GM23338 (cell line): ENCODE data around the gene CCDC157. TPM values are rescaled to one million over a fixed set of nuclear protein-coding genes. Genes with fewer than 3 reads are reported as not detected.

Experiments used
- ATAC-seq: fragments of 200-7000 bp; cut with Tn5 transposase; 3 replicates; pipeline ENCODE4 v1.9.1; 2020
- DNase-seq: peaks from one replicate; pipeline ENCODE4 v3.0.0-alpha.2; 2015; ENCODE audit warnings: low spot score
- H2AFZ ChIP-seq: fragments of 200-600 bp; sonication (generic); 2 replicates; pipeline ENCODE4 v1.8.0; 2016; ENCODE audit warnings: antibody characterized with exemption, mild to moderate bottlenecking, moderate library complexity
- H3F3A ChIP-seq: fragments of 200-600 bp; sonication (generic); replicated peaks from 2 replicates; pipeline ENCODE4 v1.8.0; 2017; ENCODE audit warnings: antibody characterized with exemption, mixed run types, low read depth
- H3K27ac ChIP-seq: fragments of 200-600 bp; sonication (generic); 2 replicates; pipeline ENCODE4 v1.6.1; 2016; ENCODE audit warnings: low read depth
- H3K27me3 ChIP-seq: fragments of 200-600 bp; sonication (generic); 2 replicates; pipeline ENCODE4 v1.8.0; 2016; ENCODE audit warnings: mild to moderate bottlenecking, mixed run types, moderate library complexity; ENCODE audit not compliant: insufficient read depth
- H3K36me3 ChIP-seq: fragments of 200-600 bp; sonication (generic); 2 replicates; pipeline ENCODE4 v1.8.0; 2016; ENCODE audit warnings: mild to moderate bottlenecking; ENCODE audit not compliant: insufficient read depth
- H3K4me1 ChIP-seq: fragments of 200-600 bp; sonication (generic); 2 replicates; pipeline ENCODE4 v1.8.0; 2016; ENCODE audit warnings: mild to moderate bottlenecking, moderate library complexity; ENCODE audit not compliant: insufficient read depth
- H3K4me2 ChIP-seq: fragments of 200-600 bp; sonication (generic); 2 replicates; pipeline ENCODE4 v1.7.1; 2017; ENCODE audit warnings: mixed run types
- H3K4me3 ChIP-seq: fragments of 200-600 bp; sonication (generic); 2 replicates; pipeline ENCODE4 v1.6.1; 2016; ENCODE audit warnings: mixed run types
- H3K79me2 ChIP-seq: fragments of 200-600 bp; sonication (generic); replicated peaks from 2 replicates; pipeline ENCODE4 v1.8.0; 2017; ENCODE audit warnings: mild to moderate bottlenecking; ENCODE audit not compliant: insufficient read depth
- H3K9me2 ChIP-seq: fragments of 200-600 bp; sonication (generic); 2 replicates; pipeline ENCODE4 v1.8.0; 2017; ENCODE audit not compliant: insufficient read depth
- H4K20me1 ChIP-seq: fragments of 200-600 bp; sonication (generic); replicated peaks from 2 replicates; pipeline ENCODE4 v1.8.0; 2017; ENCODE audit warnings: mild to moderate bottlenecking; ENCODE audit not compliant: insufficient read depth
- H3K27ac Mint-ChIP-seq: 2 replicates; pipeline ENCODE4 v1.8.0; 2020; ENCODE audit warnings: inconsistent platforms, mild to moderate bottlenecking, moderate library complexity, mixed read lengths
- H3K27me3 Mint-ChIP-seq: 3 replicates; pipeline ENCODE4 v1.8.0; 2022; ENCODE audit warnings: low read depth, mild to moderate bottlenecking, moderate library complexity, mixed read lengths, inconsistent platforms; ENCODE audit not compliant: insufficient read depth, poor library complexity
- H3K36me3 Mint-ChIP-seq: 3 replicates; pipeline ENCODE4 v1.8.0; 2021; ENCODE audit warnings: low read depth, mild to moderate bottlenecking, inconsistent platforms, moderate library complexity, mixed read lengths
- H3K4me1 Mint-ChIP-seq: 3 replicates; pipeline ENCODE4 v1.8.0; 2020; ENCODE audit warnings: mild to moderate bottlenecking, inconsistent platforms, mixed read lengths
- H3K4me3 Mint-ChIP-seq: 3 replicates; pipeline ENCODE4 v1.8.0; 2021; ENCODE audit warnings: moderate library complexity, mild to moderate bottlenecking, inconsistent platforms, mixed read lengths
- H3K9me3 Mint-ChIP-seq: 3 replicates; pipeline ENCODE4 v1.8.0; 2020; ENCODE audit warnings: moderate library complexity, mild to moderate bottlenecking, inconsistent platforms, mixed read lengths
- CREB1 ChIP-seq: fragments of 250-450 bp; sonication (Bioruptor Pico); IDR thresholded peaks from 2 replicates; pipeline ENCODE4 v1.5.0; 2020; ENCODE audit warnings: low read depth, mild to moderate bottlenecking, moderate library complexity
- CTCF ChIP-seq, 2 experiments: fragments of 200-600 bp in 1 of 2; sonication (generic) in 1 of 2; conservative IDR thresholded peaks; 2 replicates each; pipeline versions ENCODE4 v1.5.1 to v1.6.1; 2016 to 2017; ENCODE audit warnings: antibody characterized with exemption in 2 of 2, low read depth in 2 of 2, mild to moderate bottlenecking in 2 of 2, moderate library complexity in 1 of 2
- ETS1 ChIP-seq: IDR thresholded peaks from 2 replicates; pipeline ENCODE4 v1.6.1; 2016; ENCODE audit warnings: antibody characterized with exemption
- EZH2 ChIP-seq: fragments of 200-600 bp; sonication (generic); IDR thresholded peaks from one replicate; pipeline ENCODE4 v1.8.0; 2017; ENCODE audit warnings: antibody characterized with exemption, mild to moderate bottlenecking, low read depth; ENCODE audit not compliant: unreplicated experiment
- EZH2phosphoT487 ChIP-seq: fragments of 200-600 bp; sonication (generic); IDR thresholded peaks from one replicate; pipeline ENCODE4 v1.8.1; 2018; ENCODE audit warnings: antibody characterized with exemption; ENCODE audit not compliant: unreplicated experiment
- JUNB ChIP-seq: IDR thresholded peaks from one replicate; pipeline ENCODE4 v1.6.1; 2016; ENCODE audit warnings: antibody characterized with exemption; ENCODE audit not compliant: unreplicated experiment
- NANOG ChIP-seq: IDR thresholded peaks from 2 replicates; pipeline ENCODE4 v1.6.1; 2016; ENCODE audit warnings: antibody characterized with exemption, borderline replicate concordance
- POLR2AphosphoS5 ChIP-seq: IDR thresholded peaks from 2 replicates; pipeline ENCODE4 v1.6.1; 2016; ENCODE audit warnings: antibody characterized with exemption, low read depth
- REST ChIP-seq: IDR thresholded peaks from one replicate; pipeline ENCODE4 v1.6.1; 2018; ENCODE audit warnings: antibody characterized with exemption; ENCODE audit not compliant: unreplicated experiment
- STAT1 ChIP-seq: IDR thresholded peaks from one replicate; pipeline ENCODE4 v1.6.1; 2016; ENCODE audit warnings: antibody characterized with exemption; ENCODE audit not compliant: unreplicated experiment
- ZNF114 ChIP-seq: fragments of 250-450 bp; sonication (Bioruptor Pico); IDR thresholded peaks from 2 replicates; pipeline ENCODE4 v1.5.0; 2020; ENCODE audit warnings: mild to moderate bottlenecking, moderate library complexity
- ZNF331 ChIP-seq: fragments of 250-450 bp; sonication (Bioruptor Pico); IDR thresholded peaks from 2 replicates; pipeline ENCODE4 v1.5.0; 2020; ENCODE audit warnings: low read depth, mild to moderate bottlenecking, moderate library complexity
- ZNF462 ChIP-seq: fragments of 250-450 bp; sonication (Bioruptor Pico); IDR thresholded peaks from 2 replicates; pipeline ENCODE4 v1.5.0; 2020; ENCODE audit warnings: mild to moderate bottlenecking, moderate library complexity
- polyA plus RNA-seq: library from polyadenylated mRNA; unstranded; fragments of >200 nt; fragmentation: Nextera tagmentation; extraction: Ambion mirVana; gene quantifications from 2 replicates; pipeline ENCODE4 v1.2.1, GENCODE V29; 2016
- total RNA-seq: library from RNA; depleted of rRNA; stranded (reverse); fragments of >200 nt; shearing (Covaris generic); gene quantifications from 2 replicates; pipeline ENCODE4 v1.2.3, GENCODE V29; 2014

The CCDC157 gene
- total and polyA plus RNA-seq, 2 experiments from 2014 or later, result 3.8 to 7.9 TPM

- peak overlapping the region; percentile 21; the same call in 1 of the 2 replicates for H3K27ac Mint-ChIP-seq
- Histone ChIP-seq H3K9me2 (no peaks in the 10 kb centered on the region), H3F3A (no peaks in the 10 kb centered on the region), H3K27ac (no peak overlapping the region; the same call in 1 of the 2 replicates), H4K20me1 (no peaks in the 10 kb centered on the region), H2AFZ (peak overlapping the region; percentile 85), H3K27me3 (peaks cover 24% of the 10 kb centered on the region), H3K4me3 (0 out of 2 replicates have a peak overlapping the region, but pooled peaks have one; percentile 4), H3K4me1 (peaks cover 17% of the 10 kb centered on the region), H3K36me3 (no peaks in the 10 kb centered on the region), H3K79me2 (no peaks in the 10 kb centered on the region), H3K4me2 (peak overlapping the region; percentile 71)
- no peak overlapping the region for H3K4me3 Mint-ChIP-seq
- H3K4me1 Mint-ChIP-seq, result peaks cover 24% of the 10 kb centered on the region
- DNase-seq (no peak), ATAC-seq (no peak)
- peaks cover 4% of the 10 kb centered on the region for H3K36me3 Mint-ChIP-seq
- H3K27me3 Mint-ChIP-seq, result peaks cover 35% of the 10 kb centered on the region
- TF ChIP-seq ZNF331 (CRISPR knock-in tag) (no peak), ETS1 (no peak), CREB1 (no peak), REST (no peak), JUNB (no peak), POLR2AphosphoS5 (no peak), CTCF (conservative IDR thresholded peaks at IDR 0.05; ENCODE audit: low read depth in 2 of 2) (no peak), STAT1 (no peak), ZNF114 (no peak), EZH2 (no peak), NANOG (no peak), ZNF462 (no peak), EZH2phosphoT487 (no peak)
- peaks cover 16% of the 10 kb centered on the region for H3K9me3 Mint-ChIP-seq
These were observed 36.0 kb downstream of the CCDC157 start for GRCh38 chr22:30392661-30393321.
